ENCODE measurements around the gene PDE1C. TPM values are rescaled to one million over a fixed set of nuclear protein-coding genes. Genes with fewer than 3 reads are reported as not detected.
A peak's percentile ranks its signal among the peaks of the same experiment; 100 is the strongest.

Gene PDE1C
- total and polyA plus RNA-seq, 9 donors, result 3.8 to 8.7 (median 4.5) TPM

DNA sequence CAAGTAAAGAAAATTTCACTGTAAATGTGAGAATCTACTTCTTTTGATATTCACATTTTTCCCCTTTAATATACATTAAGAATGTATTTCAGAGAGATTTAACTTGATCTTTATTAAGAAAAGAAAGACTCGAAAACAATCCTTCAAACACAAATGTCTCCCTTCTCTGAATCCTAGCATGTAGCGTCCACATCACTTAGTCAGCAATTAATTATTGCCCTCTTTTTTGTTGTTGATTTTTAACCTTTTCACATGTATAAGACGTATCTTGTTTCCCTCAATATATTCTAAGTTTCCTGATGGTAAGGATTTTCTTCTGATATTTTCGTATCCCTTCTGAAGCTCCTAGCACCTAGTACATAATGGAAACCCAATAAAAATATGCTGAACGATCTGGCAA, 6.6 kb downstream of the PDE1C start:
- no CpG with 5 or more reads among the region's 5 CpGs for WGBS (ENCODE audit: insufficient coverage)
- H3K9me3 ChIP-seq (replicated peaks; ENCODE audit: control insufficient read depth, low read depth, low read length), result no peaks in the 10 kb centered on the region
- no peak for DNase-seq
- H3K4me3 ChIP-seq (ENCODE audit: low read length), result no peak overlapping the region
- no peak overlapping the region for H3K27ac ChIP-seq (ENCODE audit: low read length)
- peaks cover 7% of the 10 kb centered on the region for H3K4me1 ChIP-seq (ENCODE audit: control insufficient read depth, insufficient read depth, low read length)
- H3K36me3 ChIP-seq (ENCODE audit: control insufficient read depth, insufficient read depth, low read length), result no peaks in the 10 kb centered on the region
- H3K27me3 ChIP-seq (ENCODE audit: control insufficient read depth, insufficient read depth, low read length), result peaks cover 2% of the 10 kb centered on the region

DNA sequence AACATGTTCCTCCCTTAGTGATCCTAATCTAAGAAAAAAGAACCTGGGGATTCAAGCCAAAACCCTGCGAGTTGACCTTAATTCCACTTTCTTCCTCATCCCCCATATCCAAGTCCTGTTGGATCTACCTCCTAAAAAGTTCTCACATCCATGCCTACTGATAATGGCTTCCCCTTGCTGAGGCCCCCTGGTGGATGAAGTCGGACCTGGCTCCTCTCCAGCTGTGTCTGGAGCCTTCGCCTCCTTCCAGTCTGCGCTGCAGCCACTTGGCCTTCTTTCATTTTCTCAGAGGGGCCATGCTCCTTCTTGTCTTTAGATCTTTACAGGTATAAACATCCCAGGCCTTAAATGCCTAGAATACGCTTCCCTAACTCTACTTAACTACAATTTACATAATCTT, 8.1 kb downstream of the PDE1C start:
- DNase-seq, result peak; percentile 11
- Histone ChIP-seq H3K36me3 (ENCODE audit: control insufficient read depth, insufficient read depth, low read length) (no peaks in the 10 kb centered on the region), H3K4me3 (ENCODE audit: low read length) (no peak overlapping the region), H3K4me1 (ENCODE audit: control insufficient read depth, insufficient read depth, low read length) (peaks cover 11% of the 10 kb centered on the region), H3K27ac (ENCODE audit: low read length) (no peak overlapping the region), H3K27me3 (ENCODE audit: control insufficient read depth, insufficient read depth, low read length) (no peaks in the 10 kb centered on the region), H3K9me3 (replicated peaks; ENCODE audit: control insufficient read depth, low read depth, low read length) (no peaks in the 10 kb centered on the region)
- WGBS (ENCODE audit: insufficient coverage), result 66% methylated on average over 5 of the region's 5 CpGs

DNA sequence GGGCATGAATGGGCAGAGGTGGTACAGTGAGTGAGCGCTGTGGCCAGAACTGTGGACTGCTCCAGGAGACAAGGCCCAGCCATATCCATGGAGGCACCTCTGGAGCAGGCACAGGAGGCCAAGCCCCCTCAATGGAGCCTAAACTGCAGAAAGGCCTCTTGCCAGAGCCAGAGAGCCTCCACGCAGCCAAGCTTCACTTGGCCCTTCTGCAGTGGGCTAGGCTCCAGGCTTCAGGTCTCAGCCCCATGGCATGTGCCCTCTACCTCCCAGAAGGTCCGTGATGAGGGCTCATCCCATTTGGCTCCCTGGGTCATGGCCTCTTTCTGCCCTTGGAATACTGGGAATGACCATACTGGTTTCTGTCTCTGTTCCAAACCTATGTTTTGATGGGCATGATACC, 8.9 kb downstream of the PDE1C start:
- Histone ChIP-seq H3K4me3 (ENCODE audit: low read length) (no peak overlapping the region), H3K27ac (ENCODE audit: low read length) (no peak overlapping the region), H3K27me3 (ENCODE audit: control insufficient read depth, insufficient read depth, low read length) (no peaks in the 10 kb centered on the region), H3K36me3 (ENCODE audit: control insufficient read depth, insufficient read depth, low read length) (no peaks in the 10 kb centered on the region), H3K4me1 (ENCODE audit: control insufficient read depth, insufficient read depth, low read length) (peaks cover 11% of the 10 kb centered on the region), H3K9me3 (replicated peaks; ENCODE audit: control insufficient read depth, low read depth, low read length) (no peaks in the 10 kb centered on the region)
- no peak for DNase-seq
- 66% methylated on average over 3 of the region's 3 CpGs for WGBS (ENCODE audit: insufficient coverage)

DNA sequence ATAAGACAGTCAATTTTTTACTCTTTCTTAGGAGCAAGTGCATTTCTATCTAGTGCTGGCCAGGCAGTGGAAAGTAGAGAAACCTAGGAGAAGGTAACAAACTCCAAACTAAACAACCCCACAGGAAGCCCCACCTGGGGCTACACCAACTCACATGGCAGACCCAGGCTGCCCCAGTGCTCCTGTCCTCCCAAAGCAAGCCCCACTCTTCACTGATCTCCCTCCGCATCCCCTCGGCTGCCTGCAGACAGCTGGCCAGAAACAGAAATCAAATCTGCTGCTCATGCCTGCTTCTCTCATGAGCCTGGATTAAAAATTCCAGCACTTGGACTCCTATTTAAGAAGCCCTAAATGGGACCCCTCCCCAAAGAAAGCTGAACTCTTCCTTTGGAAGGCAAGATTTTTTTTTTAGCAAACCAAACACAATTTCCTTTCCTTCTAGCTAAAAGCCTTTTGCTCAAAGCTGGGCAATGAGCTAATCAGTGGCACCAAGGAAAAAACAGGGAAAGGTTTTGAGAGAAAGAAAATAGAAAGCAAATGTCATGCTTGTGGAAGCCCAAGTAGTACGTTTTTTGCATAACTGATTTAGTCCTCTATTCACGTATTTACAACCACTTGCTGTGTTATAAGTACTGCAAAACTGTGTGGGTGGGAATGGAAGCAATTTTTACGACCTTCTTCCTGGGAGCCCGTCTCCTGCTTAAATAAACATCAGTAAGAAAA, 10.8 kb downstream of the PDE1C start:
- H3K4me1 ChIP-seq (ENCODE audit: control insufficient read depth, insufficient read depth, low read length), result peaks cover 11% of the 10 kb centered on the region
- no peaks in the 10 kb centered on the region for H3K27me3 ChIP-seq (ENCODE audit: control insufficient read depth, insufficient read depth, low read length)
- H3K4me3 ChIP-seq (ENCODE audit: low read length), result no peak overlapping the region
- WGBS (ENCODE audit: insufficient coverage), result 29% methylated on average over 2 of the region's 6 CpGs
- no peaks in the 10 kb centered on the region for H3K36me3 ChIP-seq (ENCODE audit: control insufficient read depth, insufficient read depth, low read length)
- DNase-seq, result peak; percentile 30
- H3K27ac ChIP-seq (ENCODE audit: low read length), result peak overlapping the region; percentile 59
- no peaks in the 10 kb centered on the region for H3K9me3 ChIP-seq (replicated peaks; ENCODE audit: control insufficient read depth, low read depth, low read length)

DNA sequence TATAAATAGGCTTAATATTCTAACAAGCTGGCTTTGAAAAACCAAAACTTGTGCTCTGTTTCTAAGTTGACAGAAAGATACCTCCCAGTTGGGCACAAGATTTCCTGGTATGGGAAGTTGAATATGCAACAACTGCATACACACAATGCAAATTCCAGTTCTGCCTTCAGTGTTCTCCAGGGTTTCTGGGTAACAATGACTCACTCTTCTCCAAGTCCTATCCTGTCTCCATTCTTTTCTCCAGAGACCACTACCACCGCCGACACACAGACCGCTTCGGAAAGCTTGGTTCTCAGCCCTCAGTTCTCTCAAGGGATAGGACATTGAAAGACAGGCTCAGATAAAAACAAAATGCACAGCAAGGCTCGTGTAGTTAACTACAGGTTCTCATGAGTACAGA, 12.2 kb downstream of the PDE1C start:
- H3K4me3 ChIP-seq (ENCODE audit: low read length), result no peak overlapping the region
- H3K27me3 ChIP-seq (ENCODE audit: control insufficient read depth, insufficient read depth, low read length), result no peaks in the 10 kb centered on the region
- peak; percentile 6 for DNase-seq
- WGBS (ENCODE audit: insufficient coverage), result 50% methylated on average over 4 of the region's 5 CpGs
- peaks cover 11% of the 10 kb centered on the region for H3K4me1 ChIP-seq (ENCODE audit: control insufficient read depth, insufficient read depth, low read length)
- H3K36me3 ChIP-seq (ENCODE audit: control insufficient read depth, insufficient read depth, low read length), result no peaks in the 10 kb centered on the region
- H3K27ac ChIP-seq (ENCODE audit: low read length), result no peak overlapping the region
- H3K9me3 ChIP-seq (replicated peaks; ENCODE audit: control insufficient read depth, low read depth, low read length), result no peaks in the 10 kb centered on the region

DNA sequence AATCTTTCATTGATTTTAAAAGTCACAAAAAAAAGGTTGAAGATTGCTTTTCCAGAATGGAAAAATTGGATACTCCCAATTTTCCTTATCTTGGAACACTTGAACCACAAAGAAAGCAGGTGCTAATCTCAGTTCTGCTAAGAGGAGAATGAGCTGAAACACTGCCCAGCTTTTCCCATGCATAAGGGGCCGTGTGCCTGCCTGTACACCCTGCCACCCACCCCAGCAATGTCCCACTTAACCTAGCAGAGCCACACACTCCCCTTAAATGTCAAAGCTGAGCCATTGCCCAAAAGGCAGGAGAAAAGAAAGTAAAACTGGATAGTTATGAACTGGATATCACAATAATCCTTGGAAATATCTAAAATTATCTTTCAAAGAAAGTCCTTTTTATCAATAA, 13.4 kb downstream of the PDE1C start:
- H3K27ac ChIP-seq (ENCODE audit: low read length), result no peak overlapping the region
- WGBS (ENCODE audit: insufficient coverage), result 40% methylated on average over 1 of the region's 1 CpG
- no peaks in the 10 kb centered on the region for H3K9me3 ChIP-seq (replicated peaks; ENCODE audit: control insufficient read depth, low read depth, low read length)
- H3K27me3 ChIP-seq (ENCODE audit: control insufficient read depth, insufficient read depth, low read length), result no peaks in the 10 kb centered on the region
- peaks cover 11% of the 10 kb centered on the region for H3K4me1 ChIP-seq (ENCODE audit: control insufficient read depth, insufficient read depth, low read length)
- H3K36me3 ChIP-seq (ENCODE audit: control insufficient read depth, insufficient read depth, low read length), result no peaks in the 10 kb centered on the region
- no peak overlapping the region for H3K4me3 ChIP-seq (ENCODE audit: low read length)
- no peak for DNase-seq

DNA sequence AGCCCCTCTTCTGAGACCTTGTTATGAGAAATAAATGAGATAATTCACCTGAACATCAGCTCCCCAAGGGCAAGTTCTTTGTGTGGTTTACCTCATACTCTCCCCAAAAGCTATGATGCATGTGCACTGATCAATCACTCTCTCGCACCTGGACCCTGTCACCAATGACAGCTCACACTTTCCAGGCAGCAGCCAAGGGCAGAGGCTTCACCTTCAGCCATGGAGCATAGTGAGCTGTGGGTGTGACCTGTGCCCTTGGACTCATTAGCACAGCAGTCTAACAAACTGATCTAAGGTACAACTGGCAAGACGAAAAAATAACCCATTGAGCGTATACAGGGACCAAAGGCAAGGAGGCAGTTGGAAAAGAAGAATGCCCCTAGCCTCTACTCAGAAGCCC, 17.0 kb downstream of the PDE1C start:
- no peak for DNase-seq
- Histone ChIP-seq H3K36me3 (ENCODE audit: control insufficient read depth, insufficient read depth, low read length) (no peaks in the 10 kb centered on the region), H3K4me3 (ENCODE audit: low read length) (no peak overlapping the region), H3K4me1 (ENCODE audit: control insufficient read depth, insufficient read depth, low read length) (peaks cover 4% of the 10 kb centered on the region), H3K9me3 (replicated peaks; ENCODE audit: control insufficient read depth, low read depth, low read length) (no peaks in the 10 kb centered on the region), H3K27ac (ENCODE audit: low read length) (no peak overlapping the region), H3K27me3 (ENCODE audit: control insufficient read depth, insufficient read depth, low read length) (no peaks in the 10 kb centered on the region)
- 100% methylated on average over 2 of the region's 3 CpGs for WGBS (ENCODE audit: insufficient coverage)

DNA sequence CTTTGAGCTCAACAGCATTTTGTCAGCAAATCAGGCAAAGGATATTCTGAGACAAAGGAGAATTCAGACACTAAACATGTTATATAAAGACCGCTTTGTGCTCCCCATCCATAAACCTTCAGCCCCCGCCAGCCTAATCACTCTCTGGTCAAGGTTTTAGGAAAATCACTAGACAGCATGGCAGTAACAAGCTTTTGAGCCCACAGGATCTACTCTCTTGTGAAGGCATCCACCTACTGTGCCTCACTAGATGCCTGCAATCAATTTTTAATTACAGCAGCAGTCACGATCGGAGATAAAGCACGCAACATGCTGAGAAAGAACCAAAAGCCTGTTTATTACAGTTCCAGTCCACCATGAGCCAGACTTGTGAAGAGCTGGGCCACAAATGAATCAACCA, 19.1 kb downstream of the PDE1C start:
- Histone ChIP-seq H3K36me3 (ENCODE audit: control insufficient read depth, insufficient read depth, low read length) (no peaks in the 10 kb centered on the region), H3K4me3 (ENCODE audit: low read length) (no peak overlapping the region), H3K9me3 (replicated peaks; ENCODE audit: control insufficient read depth, low read depth, low read length) (no peaks in the 10 kb centered on the region), H3K4me1 (ENCODE audit: control insufficient read depth, insufficient read depth, low read length) (no peaks in the 10 kb centered on the region), H3K27me3 (ENCODE audit: control insufficient read depth, insufficient read depth, low read length) (no peaks in the 10 kb centered on the region), H3K27ac (ENCODE audit: low read length) (no peak overlapping the region)
- WGBS (ENCODE audit: insufficient coverage), result 78% methylated on average over 2 of the region's 5 CpGs
- DNase-seq, result no peak

DNA sequence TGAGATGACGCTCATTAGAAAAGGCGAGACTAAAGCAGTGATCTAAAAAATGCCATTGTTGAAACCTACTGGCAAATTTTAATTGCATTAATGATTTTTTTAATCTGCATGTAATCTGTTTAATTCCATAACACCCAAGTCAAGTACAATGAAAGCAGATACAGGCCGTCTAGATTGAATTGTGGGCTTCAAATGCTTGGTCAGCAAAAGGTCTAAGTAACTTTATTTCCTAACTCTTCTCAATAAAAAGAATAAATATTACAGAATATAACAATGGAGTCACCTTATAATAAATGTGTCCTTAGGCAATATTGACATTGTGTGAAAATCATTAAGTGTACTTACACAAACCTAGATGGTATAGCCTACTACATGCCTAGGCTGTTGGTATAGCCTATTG, 20.6 kb downstream of the PDE1C start:
- no peaks in the 10 kb centered on the region for H3K9me3 ChIP-seq (replicated peaks; ENCODE audit: control insufficient read depth, low read depth, low read length)
- no peaks in the 10 kb centered on the region for H3K4me1 ChIP-seq (ENCODE audit: control insufficient read depth, insufficient read depth, low read length)
- WGBS (ENCODE audit: insufficient coverage), result no CpG with 5 or more reads among the region's 3 CpGs
- no peak for DNase-seq
- H3K27ac ChIP-seq (ENCODE audit: low read length), result no peak overlapping the region
- no peaks in the 10 kb centered on the region for H3K27me3 ChIP-seq (ENCODE audit: control insufficient read depth, insufficient read depth, low read length)
- H3K4me3 ChIP-seq (ENCODE audit: low read length), result no peak overlapping the region
- H3K36me3 ChIP-seq (ENCODE audit: control insufficient read depth, insufficient read depth, low read length), result no peaks in the 10 kb centered on the region

DNA sequence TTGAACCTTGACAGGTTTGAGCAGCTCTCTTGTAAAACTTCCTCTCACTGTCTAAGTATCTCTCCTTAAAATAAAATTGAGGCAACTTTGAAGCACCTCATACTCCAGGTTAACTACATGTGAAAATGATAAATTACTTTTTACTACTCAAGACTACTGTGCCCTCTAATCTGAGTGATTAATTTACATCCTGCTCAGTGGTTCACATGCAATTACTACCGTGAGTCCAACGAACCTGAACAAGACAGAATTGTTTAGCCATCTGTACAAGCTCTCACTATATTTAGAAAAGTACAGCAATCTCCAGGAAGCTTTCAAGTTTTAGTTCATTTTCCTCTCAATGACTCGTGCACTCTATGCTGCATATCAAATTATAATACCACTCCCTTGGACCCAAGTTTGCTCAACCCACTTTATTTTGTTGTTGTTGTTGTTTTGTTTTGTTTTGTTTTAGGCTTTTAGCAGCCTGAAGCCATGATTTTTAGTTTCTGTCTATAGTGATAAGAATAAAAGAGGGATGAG, 21.2 kb downstream of the PDE1C start:
- Histone ChIP-seq H3K27me3 (ENCODE audit: control insufficient read depth, insufficient read depth, low read length) (no peaks in the 10 kb centered on the region), H3K36me3 (ENCODE audit: control insufficient read depth, insufficient read depth, low read length) (no peaks in the 10 kb centered on the region), H3K27ac (ENCODE audit: low read length) (no peak overlapping the region), H3K9me3 (replicated peaks; ENCODE audit: control insufficient read depth, low read depth, low read length) (no peaks in the 10 kb centered on the region), H3K4me1 (ENCODE audit: control insufficient read depth, insufficient read depth, low read length) (no peaks in the 10 kb centered on the region), H3K4me3 (ENCODE audit: low read length) (no peak overlapping the region)
- DNase-seq, result no peak
- 14% methylated on average over 1 of the region's 3 CpGs for WGBS (ENCODE audit: insufficient coverage)

DNA sequence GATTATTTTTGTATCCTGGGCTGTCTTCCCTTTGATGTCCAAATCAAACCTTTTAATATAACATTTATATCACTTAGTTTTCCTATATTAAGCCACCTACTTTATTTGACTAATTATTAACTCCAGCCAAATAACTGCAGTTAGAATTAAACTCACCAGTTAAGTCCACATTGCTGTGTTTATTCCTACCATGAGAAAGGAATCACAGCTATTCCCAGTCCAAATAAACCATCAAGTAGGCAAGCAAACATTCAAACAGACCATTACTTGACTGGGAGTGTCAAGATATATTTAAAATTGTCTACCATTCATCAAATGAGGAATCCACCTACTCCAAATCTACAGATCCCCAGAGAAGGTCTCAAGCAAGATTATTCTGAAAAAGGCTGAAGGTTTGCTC, 22.4 kb downstream of the PDE1C start:
- Histone ChIP-seq H3K36me3 (ENCODE audit: control insufficient read depth, insufficient read depth, low read length) (no peaks in the 10 kb centered on the region), H3K4me3 (ENCODE audit: low read length) (no peak overlapping the region), H3K27me3 (ENCODE audit: control insufficient read depth, insufficient read depth, low read length) (no peaks in the 10 kb centered on the region), H3K4me1 (ENCODE audit: control insufficient read depth, insufficient read depth, low read length) (no peaks in the 10 kb centered on the region), H3K9me3 (replicated peaks; ENCODE audit: control insufficient read depth, low read depth, low read length) (no peaks in the 10 kb centered on the region), H3K27ac (ENCODE audit: low read length) (no peak overlapping the region)
- no peak for DNase-seq

All from muscle of leg (tissue), 11 donors.